GM06990 (cell line): Measurements from ENCODE around the gene ANXA11.

ENCODE experiments used
- DNase-seq: peaks from one replicate; pipeline ENCODE4 v3.0.0-alpha.2; 2011; ENCODE audit not compliant: insufficient read length; ENCODE audit errors: extremely low read depth
- H3K27me3 ChIP-seq: replicated peaks from 2 replicates; pipeline ENCODE4 v1.6.0; 2011; ENCODE audit warnings: low read length; ENCODE audit not compliant: control insufficient read depth, insufficient read depth
- H3K36me3 ChIP-seq: 2 replicates; pipeline ENCODE4 v1.5.1; 2011; ENCODE audit warnings: low read length; ENCODE audit not compliant: control insufficient read depth, insufficient read depth
- H3K4me3 ChIP-seq: replicated peaks from 2 replicates; pipeline ENCODE4 v1.5.1; 2011; ENCODE audit warnings: low read depth, mild to moderate bottlenecking, control low read depth, low read length
- TF ChIP-seq, protein P1 (sequence below): IDR thresholded peaks from 2 replicates; pipeline ENCODE4 v1.5.1; 2011; ENCODE audit warnings: low read length, control low read depth, mild to moderate bottlenecking, inconsistent platforms; ENCODE audit not compliant: insufficient read depth, poor library complexity, severe bottlenecking

Gene ANXA11

DNA sequence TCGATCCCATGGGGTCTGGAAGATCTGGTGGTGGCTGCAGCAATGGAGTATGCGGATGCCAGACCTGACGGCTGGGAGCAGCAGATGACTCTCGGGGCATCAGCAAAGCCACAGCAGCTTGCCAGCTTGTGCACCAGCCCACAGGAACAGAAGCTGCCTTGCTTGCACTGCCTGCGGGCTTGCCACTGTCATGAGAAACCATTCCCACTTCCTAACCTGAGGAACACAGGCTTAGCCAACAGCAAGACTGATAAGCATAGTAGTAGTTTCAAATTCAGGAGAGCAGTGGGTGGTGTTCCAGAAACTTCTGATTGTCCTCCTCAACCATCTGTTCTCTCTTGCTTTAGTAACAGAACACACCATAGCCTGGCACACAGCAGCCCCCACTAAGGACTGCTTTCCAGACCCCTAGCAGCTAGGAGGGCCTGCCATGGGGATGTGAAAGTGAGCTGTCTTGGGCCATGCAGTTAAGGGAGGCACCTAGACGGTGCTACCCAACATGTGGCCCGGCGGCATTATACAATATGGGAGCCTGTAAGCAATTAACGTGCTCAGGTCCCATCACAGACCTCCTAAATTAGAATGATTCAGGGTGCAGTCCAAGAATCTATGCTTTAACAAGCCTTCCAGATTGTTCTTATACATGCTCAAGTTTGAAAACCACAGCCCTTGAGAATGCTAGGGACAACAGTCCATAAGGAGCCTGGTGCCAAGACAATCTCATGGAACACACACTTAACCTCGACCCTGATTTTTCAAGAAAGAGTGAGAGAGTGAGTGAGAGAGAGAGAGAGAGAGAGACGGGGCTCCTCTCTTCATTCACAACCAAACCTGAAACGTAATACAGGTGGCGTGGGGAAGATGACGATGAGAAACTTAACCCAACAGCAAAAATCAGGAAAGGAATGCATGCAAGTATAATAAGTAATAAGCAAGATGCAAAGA lies 7.1 kb downstream of the ANXA11 start:
- Histone ChIP-seq H3K4me3 (no peak overlapping the region), H3K36me3 (no peaks in the 10 kb centered on the region), H3K27me3 (no peaks in the 10 kb centered on the region)
- TF ChIP-seq, protein P1, sequence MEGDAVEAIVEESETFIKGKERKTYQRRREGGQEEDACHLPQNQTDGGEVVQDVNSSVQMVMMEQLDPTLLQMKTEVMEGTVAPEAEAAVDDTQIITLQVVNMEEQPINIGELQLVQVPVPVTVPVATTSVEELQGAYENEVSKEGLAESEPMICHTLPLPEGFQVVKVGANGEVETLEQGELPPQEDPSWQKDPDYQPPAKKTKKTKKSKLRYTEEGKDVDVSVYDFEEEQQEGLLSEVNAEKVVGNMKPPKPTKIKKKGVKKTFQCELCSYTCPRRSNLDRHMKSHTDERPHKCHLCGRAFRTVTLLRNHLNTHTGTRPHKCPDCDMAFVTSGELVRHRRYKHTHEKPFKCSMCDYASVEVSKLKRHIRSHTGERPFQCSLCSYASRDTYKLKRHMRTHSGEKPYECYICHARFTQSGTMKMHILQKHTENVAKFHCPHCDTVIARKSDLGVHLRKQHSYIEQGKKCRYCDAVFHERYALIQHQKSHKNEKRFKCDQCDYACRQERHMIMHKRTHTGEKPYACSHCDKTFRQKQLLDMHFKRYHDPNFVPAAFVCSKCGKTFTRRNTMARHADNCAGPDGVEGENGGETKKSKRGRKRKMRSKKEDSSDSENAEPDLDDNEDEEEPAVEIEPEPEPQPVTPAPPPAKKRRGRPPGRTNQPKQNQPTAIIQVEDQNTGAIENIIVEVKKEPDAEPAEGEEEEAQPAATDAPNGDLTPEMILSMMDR: no peak
- DNase-seq: no peak

DNA sequence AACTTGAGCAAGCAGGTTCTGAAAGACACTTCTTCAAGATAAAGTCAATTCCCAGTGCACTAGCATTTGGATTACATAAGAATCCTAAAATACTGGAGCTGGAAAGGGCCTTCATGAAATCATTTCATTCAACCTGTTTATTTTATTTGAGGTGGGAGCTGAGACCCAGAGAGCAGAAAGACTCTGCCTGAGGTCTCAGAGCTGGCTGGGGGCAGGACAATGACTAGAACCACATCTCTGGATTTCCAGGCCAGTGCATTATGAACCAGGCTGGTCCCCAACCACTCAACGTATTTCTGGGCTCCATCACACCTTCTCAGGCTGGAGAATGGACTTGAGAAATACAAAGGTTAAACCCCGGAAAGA lies 8.4 kb downstream of the ANXA11 start:
- TF ChIP-seq, protein P1: no peak
- DNase-seq: no peak
- Histone ChIP-seq H3K36me3 (no peaks in the 10 kb centered on the region), H3K27me3 (no peaks in the 10 kb centered on the region), H3K4me3 (no peak overlapping the region)

DNA sequence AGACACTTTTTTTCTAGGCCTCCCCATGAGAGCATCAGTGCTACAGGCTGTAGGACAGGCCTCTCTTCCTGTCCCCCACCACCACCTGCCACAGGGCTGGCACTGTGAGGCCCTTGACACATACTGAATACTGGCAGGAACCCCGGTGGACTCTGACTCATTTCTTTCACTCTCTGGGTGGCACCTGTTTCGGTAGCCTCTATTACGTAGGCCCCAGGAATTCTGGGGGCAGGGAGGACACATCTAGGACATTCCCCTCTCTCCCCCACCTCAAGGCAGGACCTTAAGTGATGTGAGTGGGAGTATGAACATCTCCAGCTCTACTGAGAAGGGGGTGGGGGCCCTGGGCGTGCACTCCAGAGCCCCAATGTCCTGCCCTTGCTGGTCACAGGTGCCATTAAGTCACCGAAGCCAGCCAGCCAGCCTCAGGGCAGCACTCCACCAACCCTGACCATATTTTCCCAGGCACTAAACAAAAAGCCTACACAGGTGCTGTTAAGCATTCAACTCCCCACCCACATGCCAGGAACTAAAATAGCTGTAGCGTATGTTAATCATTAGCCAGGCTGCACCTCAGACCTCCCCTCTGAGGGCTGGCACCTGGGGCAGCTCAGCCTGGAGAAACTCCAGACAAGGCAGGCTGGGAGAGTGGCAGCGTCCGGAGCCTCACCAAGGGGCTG lies 8.9 kb downstream of the ANXA11 start:
- TF ChIP-seq, protein P1: no peak
- peak; percentile 48 for DNase-seq
- Histone ChIP-seq H3K36me3 (no peaks in the 10 kb centered on the region), H3K27me3 (no peaks in the 10 kb centered on the region), H3K4me3 (no peak overlapping the region)

DNA sequence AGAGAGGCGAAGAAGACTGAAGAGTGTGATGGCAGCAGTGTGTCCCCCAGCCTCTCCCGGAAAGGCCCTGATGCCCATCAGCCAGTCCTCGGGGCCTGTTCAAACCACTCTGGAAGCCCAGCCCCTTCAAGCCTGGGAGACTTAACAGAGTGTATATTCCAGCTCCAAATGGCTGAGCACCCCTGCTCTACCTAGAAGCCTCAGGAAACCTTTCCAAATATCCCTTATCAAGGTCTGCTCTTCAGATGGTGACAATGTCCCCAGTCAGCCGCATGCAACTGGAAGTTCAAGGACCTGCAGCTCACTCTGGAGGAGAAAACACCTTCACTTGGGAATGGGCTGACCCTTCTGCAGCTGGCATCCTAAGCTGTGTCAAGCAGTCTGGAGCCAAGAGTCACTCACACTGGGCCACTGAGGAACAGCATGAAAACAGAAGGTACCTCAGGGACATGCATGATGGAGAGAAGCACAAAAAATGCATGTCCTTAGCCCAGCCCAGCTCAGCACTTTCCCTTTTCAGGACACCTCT lies 10.2 kb downstream of the ANXA11 start:
- no peak overlapping the region for H3K4me3 ChIP-seq
- H3K36me3 ChIP-seq: no peaks in the 10 kb centered on the region
- TF ChIP-seq, protein P1: no peak
- H3K27me3 ChIP-seq: no peaks in the 10 kb centered on the region
- DNase-seq: no peak

DNA sequence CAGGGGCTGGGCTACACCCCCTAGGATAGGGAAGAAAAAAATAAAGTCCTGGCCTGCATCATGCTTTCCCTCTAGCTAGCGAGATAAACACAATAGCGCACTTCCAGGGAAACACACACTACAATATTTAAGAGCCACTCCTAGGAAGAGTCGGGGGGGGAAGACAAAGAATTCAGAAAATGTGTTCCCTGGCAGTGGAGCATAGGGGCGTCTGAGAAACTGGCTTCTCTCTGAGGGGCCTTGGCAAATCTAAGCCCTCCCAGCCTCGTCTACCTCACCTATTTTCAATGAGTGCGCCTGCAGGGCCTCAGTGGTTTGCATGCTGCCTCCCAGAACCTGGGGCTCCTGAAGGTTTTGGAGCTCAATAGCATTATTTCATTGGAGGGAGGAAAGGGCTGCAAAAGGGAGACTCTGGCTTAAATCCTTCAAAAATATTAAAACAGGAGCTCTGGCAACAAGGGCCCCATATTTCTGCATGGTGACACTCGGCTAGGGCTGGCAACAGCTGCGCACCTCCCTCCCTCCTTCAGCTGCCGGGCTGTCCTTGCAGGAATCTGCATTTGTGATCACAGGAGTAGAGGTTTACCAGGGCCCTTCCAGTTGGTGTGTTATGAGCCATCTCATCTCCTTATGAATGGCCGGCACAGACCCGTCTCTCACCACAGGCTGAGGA lies 10.8 kb downstream of the ANXA11 start:
- DNase-seq: no peak

More for the DNA sequence above, 10.8 kb downstream of the ANXA11 start:
- TF ChIP-seq, protein P1: no peak
- Histone ChIP-seq H3K4me3 (no peak overlapping the region), H3K27me3 (no peaks in the 10 kb centered on the region), H3K36me3 (no peaks in the 10 kb centered on the region)
